Adrenal gland (tissue), 12 donors: ENCODE results near the gene DOCK6. TPM values are rescaled to one million over a fixed set of nuclear protein-coding genes. Genes with fewer than 3 reads are reported as not detected.

Experiments
- DNase-seq, 7 donors: peaks; one replicate each; pipeline ENCODE4 v3.0.0-alpha.2; 2019 to 2020
- H3K27ac ChIP-seq, 5 donors: fragments of 200-600 bp; sonication (generic) in 4 of 5; 1 replicate in 3 of 5; 2 replicates in 2 of 5; pipeline versions ENCODE4 v1.5.1 to v1.8.0; 2016 to 2020; ENCODE audit warnings: mild to moderate bottlenecking in 1 of 5
- H3K27me3 ChIP-seq: fragments of 200-600 bp; 2 replicates; pipeline ENCODE4 v1.8.0; 2021
- H3K36me3 ChIP-seq, 2 donors: fragments of 200-600 bp; replicated peaks in 1 of 2; 1 replicate in 1 of 2; 2 replicates in 1 of 2; pipeline versions ENCODE4 v1.5.1 to v1.8.0; 2018 to 2022
- H3K4me1 ChIP-seq, 2 donors: fragments of 200-600 bp; replicated peaks in 1 of 2; 1 replicate in 1 of 2; 2 replicates in 1 of 2; pipeline versions ENCODE4 v1.5.1 to v1.8.0; 2018 to 2021
- H3K4me3 ChIP-seq, 4 donors: fragments of 200-600 bp; sonication (generic) in 3 of 4; one replicate each; pipeline ENCODE4 v1.5.1; 2016 to 2018
- H3K9me3 ChIP-seq, 3 donors: fragments of 200-600 bp; sonication (generic) in 1 of 3; replicated peaks in 1 of 3; 1 replicate in 2 of 3; 2 replicates in 1 of 3; pipeline versions ENCODE4 v1.5.1 to v1.8.0; 2016 to 2021
- CTCF ChIP-seq, 6 experiments: fragments of 450-650 bp in 4 of 6; fragments of 200-600 bp in 2 of 6; sonication (generic) in 1 of 6; IDR thresholded peaks; 1 replicate in 5 of 6; 2 replicates in 1 of 6; pipeline versions ENCODE4 v1.5.1 to v1.8.0; 2016 to 2021; ENCODE audit warnings: antibody characterized with exemption in 6 of 6, mild to moderate bottlenecking in 2 of 6, moderate library complexity in 1 of 6
- POLR2A ChIP-seq, 2 donors: fragments of 450-650 bp; IDR thresholded peaks; one replicate each; pipeline ENCODE4 v1.6.1; 2017; ENCODE audit warnings: antibody characterized with exemption in 2 of 2, mild to moderate bottlenecking in 2 of 2, moderate library complexity in 1 of 2
- WGBS, 4 donors: extraction: QIAGEN DNeasy Blood & Tissue Kit in 2 of 4; methylation state at CpG; one replicate each; pipeline versions ENCODE4 v1.1.5 to v1.1.7; 2013 to 2017; 5-methylcytosine and 5-hydroxymethylcytosine counted together
- intact Hi-C, 2 donors: fragments of 100-400 bp; cut with DNase I; formaldehyde crosslinking; loops; one replicate each; pipeline versions ENCODE4 v1.14.1 to v1.15.0; 2022 to 2023
- polyA plus RNA-seq, 3 donors: library from polyadenylated mRNA; stranded (reverse); fragments of 200-250 nt in 2 of 3; fragments of 350-450 nt in 1 of 3; fragmentation: Illumina TruSeq in 1 of 3; extraction: RNeasy Lipid Tissue Mini Kit (QIAGEN cat#74804) in 1 of 3; gene quantifications; one replicate each; pipeline ENCODE4 v1.2.3, GENCODE V29; 2013 to 2014
- total RNA-seq, 9 donors: library from RNA; depleted of rRNA in 4 of 9; stranded (reverse); fragments of >200 nt in 4 of 9; fragments of 120-200 nt in 1 of 9; fragmentation: NEBNext Ultra II Directional in 1 of 9; extraction: Animal tissue kit (Norgen Biotek cat#: 25700) in 1 of 9; gene quantifications; one replicate each; pipeline versions ENCODE4 v1.1.0 to v1.2.4, GENCODE V29; 2013 to 2023
- donor health status: healthy with polysubstance abuse.
- donor health status: Bipolar disorder and iron deficiency.
- donor health status: DM: yes; HTN: yes; CAD: no.
- donor health status: DM: no; HTN: no; CAD: no.
- donor health status: DM: no; HTN: no; CAD: no.
- donor health status: DM: yes; HTN: yes; CAD: no.

The DOCK6 gene
- total and polyA plus RNA-seq, 12 donors = 4.5 to 152 (median 38.3) TPM

GRCh38 chr19:11175920-11176319 is 86.4 kb downstream of the DOCK6 start:
- no peak for TF ChIP-seq POLR2A (IDR thresholded peaks at IDR 0.05)
- no peak for TF ChIP-seq CTCF (IDR thresholded peaks at IDR 0.05)
- WGBS, 4 donors = 86 to 90% (median 88%) methylated on average over 7 of the region's 7 CpGs
- Histone ChIP-seq H3K27ac (no peak overlapping the region), H3K36me3 (peaks cover 0 to 69% of the 10 kb centered on the region in 2 donors), H3K4me3 (no peak overlapping the region), H3K27me3 (no peaks in the 10 kb centered on the region), H3K4me1 (peaks cover 2 to 17% of the 10 kb centered on the region in 2 donors), H3K9me3 (no peaks in the 10 kb centered on the region)
- DNase-seq = no peak
- intact Hi-C loops = no loop called here

GRCh38 chr19:11174336-11174735 is 88.0 kb downstream of the DOCK6 start:
- Histone ChIP-seq H3K27me3 (no peaks in the 10 kb centered on the region), H3K4me1 (peaks cover 5 to 11% of the 10 kb centered on the region in 2 donors), H3K9me3 (no peaks in the 10 kb centered on the region), H3K27ac (no peak overlapping the region), H3K4me3 (no peak overlapping the region), H3K36me3 (peaks cover 0 to 85% of the 10 kb centered on the region in 2 donors)
- DNase-seq = no peak
- 94 to 98% (median 96%) methylated on average over 10 to 27 of the region's 27 CpGs for WGBS, 4 donors
- intact Hi-C loops = no loop called here
- TF ChIP-seq POLR2A (IDR thresholded peaks at IDR 0.05) (no peak), CTCF (IDR thresholded peaks at IDR 0.05) (no peak)

GRCh38 chr19:11173516-11174155 is 88.7 kb downstream of the DOCK6 start:
- intact Hi-C loops = no loop called here
- no peak overlapping the region for H3K4me3 ChIP-seq
- 80 to 95% (median 84%) methylated on average over 5 to 8 of the region's 8 CpGs for WGBS, 4 donors
- no peak overlapping the region for H3K27ac ChIP-seq
- peaks cover 0 to 88% of the 10 kb centered on the region in 2 donors for H3K36me3 ChIP-seq
- peaks cover 5 to 11% of the 10 kb centered on the region in 2 donors for H3K4me1 ChIP-seq
- H3K9me3 ChIP-seq = no peaks in the 10 kb centered on the region
- H3K27me3 ChIP-seq = no peaks in the 10 kb centered on the region
- no peak for TF ChIP-seq POLR2A (IDR thresholded peaks at IDR 0.05)
- TF ChIP-seq CTCF (IDR thresholded peaks at IDR 0.05) = no peak
- DNase-seq = no peak

GRCh38 chr19:11172576-11172975 is 89.7 kb downstream of the DOCK6 start:
- TF ChIP-seq POLR2A (IDR thresholded peaks at IDR 0.05) = no peak
- TF ChIP-seq CTCF (IDR thresholded peaks at IDR 0.05) = no peak
- no peak for DNase-seq
- intact Hi-C loops = no loop called here
- H3K27me3 ChIP-seq = no peaks in the 10 kb centered on the region
- H3K4me1 ChIP-seq = peaks cover 5 to 11% of the 10 kb centered on the region in 2 donors
- no peaks in the 10 kb centered on the region for H3K9me3 ChIP-seq
- no peak overlapping the region for H3K4me3 ChIP-seq
- 87 to 97% (median 90%) methylated on average over 3 to 6 of the region's 6 CpGs for WGBS, 4 donors
- H3K27ac ChIP-seq = no peak overlapping the region
- peaks cover 0 to 88% of the 10 kb centered on the region in 2 donors for H3K36me3 ChIP-seq
